HPDE6-E6E7 (cell line): ENCODE data around the gene CREB1.
A peak's percentile ranks its signal among the peaks of the same experiment; 100 is the strongest.
"Not testable (repeated sequence)": the region's sequence is repeated elsewhere in the genome, so short reads cannot be mapped to it uniquely, and the experiment has no call there.

Experiments
- DNase-seq: peaks from one replicate; pipeline ENCODE4 v3.0.0; 2011; ENCODE audit warnings: missing footprints; ENCODE audit errors: extremely low spot score

The CREB1 gene

DNA sequence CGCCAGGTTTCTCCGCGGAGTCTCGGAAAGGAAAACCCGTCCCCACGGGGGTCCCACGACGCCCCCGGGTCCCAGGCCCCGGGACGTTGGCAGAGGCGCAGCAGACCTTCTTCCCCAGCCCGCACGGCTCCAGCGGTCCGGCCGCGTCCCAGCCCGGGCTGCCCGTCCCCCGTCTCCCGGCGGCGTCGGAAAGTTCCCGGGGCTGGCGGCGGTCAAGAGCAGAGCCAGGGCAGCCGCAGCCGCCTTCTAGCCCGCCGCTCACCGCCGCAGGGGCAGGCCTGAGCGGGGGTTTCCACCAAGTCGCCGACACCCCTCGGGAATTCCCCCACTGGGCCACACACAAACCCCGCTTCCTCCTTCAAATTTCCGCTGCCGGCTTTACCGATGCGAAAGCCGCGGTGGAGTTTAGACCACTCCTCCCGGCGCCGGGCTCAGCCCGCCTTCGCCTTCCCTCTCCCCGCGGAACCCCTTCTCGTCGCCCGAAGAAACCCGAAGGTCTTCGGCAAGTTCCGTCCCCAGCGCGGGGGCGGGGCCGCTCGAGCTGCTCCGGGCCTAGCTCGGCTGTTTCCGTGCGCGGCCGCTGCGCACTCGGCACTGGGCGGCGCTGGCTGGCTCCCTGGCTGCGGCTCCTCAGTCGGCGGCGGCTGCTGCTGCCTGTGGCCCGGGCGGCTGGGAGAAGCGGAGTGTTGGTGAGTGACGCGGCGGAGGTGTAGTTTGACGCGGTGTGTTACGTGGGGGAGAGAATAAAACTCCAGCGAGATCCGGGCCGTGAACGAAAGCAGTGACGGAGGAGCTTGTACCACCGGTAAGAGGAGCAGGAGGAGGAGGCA lies at the start of gene CREB1:
CREB1 (plus strand) TSS at position 633 of the 830 bp plus-strand sequence. CDS start 25,674 bp downstream, outside the sequence.
- DNase-seq = peak; percentile 96

- no peak for DNase-seq
Measured at GRCh38 chr2:207480521-207481040, 49.2 kb upstream of the CREB1 start.

DNA sequence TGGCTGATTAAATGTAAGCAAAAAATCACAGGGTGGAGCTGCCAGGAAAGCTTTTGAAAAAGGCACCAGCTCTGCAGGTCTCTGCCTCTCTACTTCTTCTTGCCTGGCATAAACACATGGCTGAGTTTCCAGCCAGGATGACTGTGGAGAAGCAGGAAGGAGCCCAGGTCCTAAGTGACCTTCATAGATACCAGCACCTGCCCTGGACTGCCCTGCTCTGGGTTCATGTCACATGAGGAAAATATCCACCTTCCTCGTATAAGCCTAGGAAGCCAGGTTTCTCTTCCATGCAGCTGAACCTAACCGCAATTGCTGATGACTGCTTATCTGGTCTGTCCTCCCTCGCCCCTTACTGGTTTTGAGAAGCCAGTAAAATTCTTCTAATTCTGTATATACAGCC lies 47.8 kb upstream of the CREB1 start:
- DNase-seq = no peak

DNA sequence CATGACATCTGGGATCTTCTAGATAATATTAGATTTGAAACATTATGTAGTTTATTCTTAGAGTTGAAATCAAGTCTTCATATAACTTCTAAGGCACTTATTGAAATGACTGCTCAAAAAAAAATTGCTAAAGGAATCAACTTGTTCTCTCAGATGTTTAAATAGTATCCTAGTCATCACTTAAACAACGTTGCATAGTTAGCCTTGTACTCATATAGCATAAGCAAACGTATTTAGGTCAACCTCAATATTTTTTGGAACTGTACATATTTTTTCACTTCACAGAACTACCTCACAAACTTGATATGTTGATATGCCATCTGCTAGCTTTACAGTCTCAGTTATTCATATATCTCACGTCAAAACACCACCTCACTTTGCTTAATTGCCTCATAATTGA lies 47.1 kb upstream of the CREB1 start:
- DNase-seq = no peak

DNA sequence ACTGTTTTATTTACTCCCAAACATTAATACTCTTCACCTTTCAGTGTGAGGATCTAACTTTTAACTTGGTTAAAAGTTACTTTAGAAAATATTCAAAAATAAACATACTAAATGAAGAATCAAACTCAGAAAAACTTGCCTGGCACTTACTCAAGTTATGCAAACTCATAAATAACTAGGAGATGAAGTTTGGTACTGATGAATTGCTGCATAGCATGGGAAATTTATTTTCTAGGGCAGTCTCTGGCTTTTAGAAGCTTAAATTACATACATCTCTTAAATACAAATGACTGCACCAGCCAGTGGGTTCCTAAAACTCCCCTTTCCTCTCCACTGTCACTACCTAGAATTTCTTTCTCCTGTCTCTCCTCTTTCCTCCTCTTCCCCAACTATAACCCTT lies 46.7 kb upstream of the CREB1 start:
- DNase-seq = no peak

- no peak for DNase-seq
Measured at GRCh38 chr2:207483477-207483876, 46.3 kb upstream of the CREB1 start.

- DNase-seq = no peak
Measured at GRCh38 chr2:207484444-207485391, 45.0 kb upstream of the CREB1 start.

DNA sequence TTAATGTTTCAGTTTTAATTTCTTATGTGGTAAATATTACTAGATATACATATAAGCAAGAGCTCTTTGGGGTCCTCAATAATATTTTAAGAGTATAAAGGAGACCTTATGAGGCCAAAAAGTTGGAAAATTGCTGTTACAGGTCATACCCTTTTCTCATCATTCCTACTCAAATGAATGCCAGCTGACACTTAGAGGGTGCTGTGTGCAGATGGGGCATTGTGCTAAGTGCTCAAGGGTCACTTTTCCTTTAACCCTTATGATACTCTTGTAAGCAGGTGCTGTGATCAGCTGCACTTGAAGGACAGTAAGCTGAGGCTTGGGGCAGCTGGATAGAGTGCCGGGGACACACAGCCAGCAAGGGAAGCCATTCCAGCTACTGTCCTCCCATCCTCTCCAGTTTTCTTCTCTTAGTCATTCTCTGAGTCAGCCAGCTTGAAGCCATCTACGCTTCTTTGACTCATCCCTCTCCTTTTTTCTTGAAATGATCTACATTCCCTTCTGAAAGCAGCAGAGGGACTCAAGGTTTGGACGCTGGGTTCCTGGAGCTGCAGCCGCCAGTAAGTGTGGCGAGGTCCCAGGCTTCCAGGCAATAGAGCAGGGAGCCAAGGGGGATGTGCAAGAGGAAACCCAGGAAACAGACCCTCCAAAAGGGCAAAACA lies 42.0 kb upstream of the CREB1 start:
- peak; percentile 93 for DNase-seq

GRCh38 chr2:207489251-207489650 lies 40.5 kb upstream of the CREB1 start:
- no peak for DNase-seq

- no peak for DNase-seq
Measured at GRCh38 chr2:207490441-207490840, 39.3 kb upstream of the CREB1 start.

DNA sequence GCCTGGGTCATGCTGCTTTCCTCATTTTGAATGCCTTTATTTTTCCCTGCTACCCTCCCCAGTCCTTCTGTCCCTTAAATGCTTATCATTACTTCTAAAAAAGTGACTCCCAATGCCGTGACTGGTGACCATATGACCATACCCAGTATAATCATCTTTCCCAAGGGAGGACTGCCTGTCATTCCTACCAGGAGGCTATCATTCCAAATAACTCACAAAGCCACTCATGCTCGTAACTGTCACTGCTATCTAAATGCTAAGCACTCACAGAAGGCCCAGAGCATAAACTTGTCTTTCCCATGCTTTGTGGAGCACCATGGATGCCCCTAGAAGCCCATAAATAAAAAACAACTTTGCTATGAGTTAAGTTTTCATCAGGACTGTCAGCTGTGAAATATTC lies 38.7 kb upstream of the CREB1 start:
- DNase-seq = no peak

- DNase-seq = no peak
Measured at GRCh38 chr2:207491956-207492355, 37.8 kb upstream of the CREB1 start.

DNA sequence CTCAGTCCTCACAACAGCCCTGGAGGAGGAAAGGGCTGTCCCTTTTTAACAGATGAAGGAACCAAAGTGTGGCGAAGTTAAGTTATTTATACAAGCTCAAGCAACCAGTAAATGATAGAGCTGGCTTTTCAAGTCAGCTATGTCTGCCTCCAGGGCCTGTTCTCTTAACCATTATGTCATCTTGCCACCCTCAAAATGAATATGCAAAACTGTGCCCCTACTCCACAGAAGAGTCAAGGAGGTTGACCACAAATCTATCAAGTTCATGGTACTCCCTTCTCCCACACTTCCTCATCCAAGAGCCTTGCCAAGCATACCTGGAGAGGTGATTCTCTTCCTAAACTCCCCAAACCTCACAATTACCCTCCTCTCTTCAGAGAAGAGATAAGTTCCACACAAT lies 37.3 kb upstream of the CREB1 start:
- no peak for DNase-seq

DNA sequence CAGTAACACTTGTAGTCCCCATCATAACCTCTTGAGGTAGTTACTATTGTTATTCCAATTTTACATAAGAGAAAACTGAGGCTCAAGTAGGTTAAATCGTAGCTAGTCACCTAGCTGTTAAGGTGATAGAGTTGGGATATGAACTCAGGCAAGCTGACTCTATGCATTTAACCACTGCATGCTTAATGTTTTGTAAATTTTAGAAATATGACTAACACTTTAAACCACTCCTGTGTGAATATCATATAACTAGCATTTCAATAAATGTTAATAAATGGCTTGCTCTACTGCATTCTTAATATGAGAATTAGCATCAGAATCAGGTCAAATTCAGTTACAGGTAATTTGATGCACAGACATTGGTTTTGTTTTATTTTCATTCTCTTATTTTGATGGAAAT lies 35.6 kb upstream of the CREB1 start:
- DNase-seq = no peak

GRCh38 chr2:207496936-207497335 lies 32.8 kb upstream of the CREB1 start:
- not testable (repeated sequence) for DNase-seq

DNA sequence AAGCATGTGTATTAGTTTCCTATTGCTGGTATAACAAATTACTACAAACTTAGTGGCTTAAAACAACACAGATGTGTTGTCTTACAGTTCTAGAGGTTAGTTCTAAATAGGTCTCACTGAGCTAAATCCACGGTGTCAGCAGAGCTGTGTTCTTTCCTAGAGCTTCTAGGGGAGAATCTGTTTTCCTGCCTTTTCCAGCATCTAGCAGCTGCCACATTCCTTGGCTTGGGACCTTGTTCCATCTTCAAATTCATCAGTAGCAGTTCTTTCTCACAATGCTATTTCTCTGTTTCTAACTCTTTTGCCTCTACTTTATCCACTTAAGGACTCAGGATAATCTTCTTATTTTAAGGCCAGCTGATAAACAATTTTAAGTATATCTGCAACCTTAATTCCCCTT lies 32.2 kb upstream of the CREB1 start:
- no peak for DNase-seq

GRCh38 chr2:207498427-207498826 lies 31.3 kb upstream of the CREB1 start:
- no peak for DNase-seq

DNA sequence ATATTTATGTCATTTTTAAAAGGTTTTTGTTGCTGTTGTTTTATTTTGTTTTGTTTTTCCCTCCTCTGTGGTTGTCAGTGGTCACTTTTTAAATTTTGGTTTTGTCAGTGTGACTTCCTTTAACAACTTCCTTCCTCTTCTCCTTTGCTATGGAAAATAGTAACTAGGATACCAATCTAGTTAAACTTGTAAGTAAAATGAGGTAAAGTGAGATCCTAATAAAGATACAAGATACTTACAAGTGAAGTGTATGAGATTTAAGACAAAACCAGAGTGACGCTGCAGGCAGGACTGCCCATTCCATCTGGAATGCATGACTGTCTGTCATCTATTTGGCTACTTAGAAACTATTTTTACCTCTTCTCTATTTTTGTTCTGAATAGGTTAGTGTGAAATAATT lies 30.6 kb upstream of the CREB1 start:
- DNase-seq = no peak

- no peak for DNase-seq
Measured at GRCh38 chr2:207501802-207502576, 27.8 kb upstream of the CREB1 start.

DNA sequence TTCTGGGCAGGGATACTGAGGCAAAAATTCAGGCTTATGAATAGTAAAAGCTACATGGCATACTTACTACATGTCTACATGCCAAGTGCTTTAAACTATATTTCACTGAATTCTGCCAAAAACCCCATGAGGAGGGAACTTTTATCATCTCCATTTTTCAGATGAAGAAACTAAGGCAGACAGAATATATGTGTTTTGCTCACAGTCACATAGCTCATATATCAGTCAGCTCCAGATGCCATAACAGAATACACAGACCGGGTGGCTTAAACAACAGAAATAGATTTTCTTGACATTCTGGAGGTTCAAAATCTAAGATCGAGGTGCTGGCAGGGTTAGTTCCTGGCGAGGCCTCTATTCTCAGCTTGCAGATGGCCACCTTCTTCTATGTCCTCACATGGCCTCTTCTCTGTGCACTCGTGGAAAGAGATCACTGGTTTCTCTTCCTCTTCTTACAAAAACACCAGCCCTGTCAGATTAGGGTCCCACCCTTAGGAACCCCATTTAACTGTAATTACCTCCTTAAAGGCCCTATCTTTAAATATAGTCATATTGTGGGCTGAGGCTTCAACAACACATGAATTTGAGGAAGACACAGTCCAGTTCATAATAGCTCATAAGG lies 27.1 kb upstream of the CREB1 start:
- no peak for DNase-seq

DNA sequence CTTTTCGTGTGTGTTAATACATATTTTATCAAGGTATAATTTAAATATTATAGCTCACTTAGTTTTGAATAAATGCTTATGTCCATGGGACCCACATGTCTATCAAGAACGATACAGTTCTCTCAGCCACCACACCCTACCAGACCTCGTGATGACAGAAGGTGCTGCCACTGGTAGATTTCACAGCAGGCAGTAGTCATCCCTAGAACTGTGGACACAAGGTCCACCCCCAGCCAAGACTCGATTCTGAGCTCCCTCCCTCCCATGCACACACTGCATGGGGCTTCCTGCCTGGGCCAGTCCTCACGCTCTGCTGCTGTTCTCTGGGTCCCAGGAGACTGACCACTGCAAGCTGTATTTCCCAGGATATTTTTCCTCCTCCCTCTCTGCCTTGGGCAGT lies 26.5 kb upstream of the CREB1 start:
- DNase-seq = no peak
